ENCODE data around the gene L3MBTL4. TPM values are rescaled to one million over a fixed set of nuclear protein-coding genes. Genes with fewer than 3 reads are reported as not detected.

Gene L3MBTL4
- total RNA-seq, 1 donor from 2014 or later = 0.70 TPM

- no peak for DNase-seq (ENCODE audit: low spot score)
- intact Hi-C loops (cut with DNase I) = no loop called here
Observed at GRCh38 chr18:6370410-6370809, 44.3 kb downstream of the L3MBTL4 start.

- DNase-seq (ENCODE audit: low spot score) = no peak
- intact Hi-C loops (cut with DNase I) = no loop called here
Observed at GRCh38 chr18:6368017-6368416, 46.7 kb downstream of the L3MBTL4 start.

GRCh38 chr18:6367208-6367607, 47.5 kb downstream of the L3MBTL4 start:
- DNase-seq (ENCODE audit: low spot score) = no peak
- intact Hi-C loops (cut with DNase I) = no loop called here

GRCh38 chr18:6366776-6367175, 47.9 kb downstream of the L3MBTL4 start:
- no peak for DNase-seq (ENCODE audit: low spot score)
- intact Hi-C loops (cut with DNase I) = no loop called here

GRCh38 chr18:6365385-6365784, 49.3 kb downstream of the L3MBTL4 start:
- DNase-seq (ENCODE audit: low spot score) = no peak

GRCh38 chr18:6363216-6363615, 51.5 kb downstream of the L3MBTL4 start:
- no peak for DNase-seq (ENCODE audit: low spot score)
- intact Hi-C loops (cut with DNase I) = no loop called here

More at GRCh38 chr18:6365385-6365784, 49.3 kb downstream of the L3MBTL4 start:
- intact Hi-C loops (cut with DNase I) = no loop called here

- no peak for DNase-seq (ENCODE audit: low spot score)
- intact Hi-C loops (cut with DNase I) = no loop called here
Observed at GRCh38 chr18:6362559-6363129, 52.1 kb downstream of the L3MBTL4 start.

GRCh38 chr18:6357668-6358067, 57.0 kb downstream of the L3MBTL4 start:
- intact Hi-C loops (cut with DNase I) = no loop called here
- no peak for DNase-seq (ENCODE audit: low spot score)

- DNase-seq (ENCODE audit: low spot score) = no peak
- intact Hi-C loops (cut with DNase I) = no loop called here
Observed at GRCh38 chr18:6355789-6356589, 58.7 kb downstream of the L3MBTL4 start.

GRCh38 chr18:6352275-6352674, 62.4 kb downstream of the L3MBTL4 start:
- DNase-seq (ENCODE audit: low spot score) = no peak
- intact Hi-C loops (cut with DNase I) = no loop called here

GRCh38 chr18:6342990-6343389, 71.7 kb downstream of the L3MBTL4 start:
- DNase-seq (ENCODE audit: low spot score) = no peak
- intact Hi-C loops (cut with DNase I) = no loop called here

GRCh38 chr18:6341709-6342108, 73.0 kb downstream of the L3MBTL4 start:
- intact Hi-C loops (cut with DNase I) = no loop called here
- no peak for DNase-seq (ENCODE audit: low spot score)

GRCh38 chr18:6341303-6341702, 73.4 kb downstream of the L3MBTL4 start:
- intact Hi-C loops (cut with DNase I) = no loop called here
- DNase-seq (ENCODE audit: low spot score) = no peak

- intact Hi-C loops (cut with DNase I) = no loop called here
- DNase-seq (ENCODE audit: low spot score) = no peak
Observed at GRCh38 chr18:6340121-6340520, 74.6 kb downstream of the L3MBTL4 start.

GRCh38 chr18:6336239-6336638, 78.5 kb downstream of the L3MBTL4 start:
- no peak for DNase-seq (ENCODE audit: low spot score)
- intact Hi-C loops (cut with DNase I) = no loop called here

- DNase-seq (ENCODE audit: low spot score) = no peak
- intact Hi-C loops (cut with DNase I) = no loop called here
Observed at GRCh38 chr18:6333981-6334380, 80.7 kb downstream of the L3MBTL4 start.

- DNase-seq (ENCODE audit: low spot score) = no peak
- intact Hi-C loops (cut with DNase I) = no loop called here
Observed at GRCh38 chr18:6331872-6332271, 82.8 kb downstream of the L3MBTL4 start.

- no peak for DNase-seq (ENCODE audit: low spot score)
- intact Hi-C loops (cut with DNase I) = no loop called here
Observed at GRCh38 chr18:6330786-6331185, 83.9 kb downstream of the L3MBTL4 start.

- intact Hi-C loops (cut with DNase I) = no loop called here
- DNase-seq (ENCODE audit: low spot score) = no peak
Observed at GRCh38 chr18:6328621-6329010, 86.1 kb downstream of the L3MBTL4 start.

- intact Hi-C loops (cut with DNase I) = no loop called here
- no peak for DNase-seq (ENCODE audit: low spot score)
Observed at GRCh38 chr18:6327895-6328620, 86.7 kb downstream of the L3MBTL4 start.

GRCh38 chr18:6327485-6327884, 87.2 kb downstream of the L3MBTL4 start:
- intact Hi-C loops (cut with DNase I) = no loop called here

More at GRCh38 chr18:6327485-6327884, 87.2 kb downstream of the L3MBTL4 start:
- no peak for DNase-seq (ENCODE audit: low spot score)
